Measurements from ENCODE around the gene USP54.

Gene USP54

GRCh38 chr10:73591935-73592699, 975 bp upstream of the USP54 start:
- DNase-seq, result peak; percentile 56

GRCh38 chr10:73589563-73590126, 1.5 kb downstream of the USP54 start:
- DNase-seq, result no peak
- no peak overlapping the region for H3K27ac Mint-ChIP-seq
- TF ChIP-seq CTCF (IDR thresholded peaks at IDR 0.05), result no peak
- H3K36me3 Mint-ChIP-seq (ENCODE audit: low read depth), result peaks cover 27% of the 10 kb centered on the region
- peaks cover 14% of the 10 kb centered on the region for H3K9me3 Mint-ChIP-seq
- H3K4me1 Mint-ChIP-seq, result peaks cover 33% of the 10 kb centered on the region
- no peak overlapping the region for H3K4me3 Mint-ChIP-seq
- H3K27me3 Mint-ChIP-seq (ENCODE audit: low read depth, poor library complexity), result no peaks in the 10 kb centered on the region

More at GRCh38 chr10:73591935-73592699, 975 bp upstream of the USP54 start:
- Mint-ChIP-seq H3K27ac (peak overlapping the region; percentile 91), H3K36me3 (ENCODE audit: low read depth) (peaks cover 16% of the 10 kb centered on the region), H3K27me3 (ENCODE audit: low read depth, poor library complexity) (no peaks in the 10 kb centered on the region), H3K4me3 (peak overlapping the region; percentile 67), H3K9me3 (no peaks in the 10 kb centered on the region), H3K4me1 (peaks cover 33% of the 10 kb centered on the region)
- peak; percentile 8 for TF ChIP-seq CTCF (IDR thresholded peaks at IDR 0.05)

- Mint-ChIP-seq H3K4me1 (peaks cover 33% of the 10 kb centered on the region), H3K4me3 (no peak overlapping the region), H3K9me3 (peaks cover 14% of the 10 kb centered on the region), H3K27me3 (ENCODE audit: low read depth, poor library complexity) (no peaks in the 10 kb centered on the region), H3K36me3 (ENCODE audit: low read depth) (peaks cover 31% of the 10 kb centered on the region), H3K27ac (no peak overlapping the region)
- no peak for TF ChIP-seq CTCF (IDR thresholded peaks at IDR 0.05)
- no peak for DNase-seq
These were observed 2.5 kb downstream of the USP54 start for GRCh38 chr10:73588656-73589055.

GRCh38 chr10:73586583-73586984, 4.6 kb downstream of the USP54 start:
- Mint-ChIP-seq H3K4me3 (no peak overlapping the region), H3K36me3 (ENCODE audit: low read depth) (peaks cover 41% of the 10 kb centered on the region)

GRCh38 chr10:73585327-73585726, 5.8 kb downstream of the USP54 start:
- Mint-ChIP-seq H3K36me3 (ENCODE audit: low read depth) (peaks cover 41% of the 10 kb centered on the region), H3K27ac (peak overlapping the region; percentile 36), H3K27me3 (ENCODE audit: low read depth, poor library complexity) (no peaks in the 10 kb centered on the region), H3K4me1 (peaks cover 11% of the 10 kb centered on the region), H3K4me3 (no peak overlapping the region), H3K9me3 (peaks cover 14% of the 10 kb centered on the region)
- no peak for TF ChIP-seq CTCF (IDR thresholded peaks at IDR 0.05)
- DNase-seq, result no peak

More at GRCh38 chr10:73586583-73586984, 4.6 kb downstream of the USP54 start:
- Mint-ChIP-seq H3K9me3 (peaks cover 14% of the 10 kb centered on the region), H3K4me1 (peaks cover 21% of the 10 kb centered on the region), H3K27ac (no peak overlapping the region), H3K27me3 (ENCODE audit: low read depth, poor library complexity) (no peaks in the 10 kb centered on the region)
- TF ChIP-seq CTCF (IDR thresholded peaks at IDR 0.05), result no peak
- no peak for DNase-seq

Data from nephron progenitor cell (in vitro differentiated cells).